NCI-H510A (cell line): ENCODE data around the gene SMIM3.
A peak's percentile ranks its signal among the peaks of the same experiment; 100 is the strongest.

Source experiments
- DNase-seq: peaks from one replicate; lab custom pipeline; 2025; lab: John Stamatoyannopoulos, UW

The SMIM3 gene

GRCh38 chr5:150765011-150765798 is 13.4 kb upstream of the SMIM3 start:
- no peak for DNase-seq

GRCh38 chr5:150765799-150766169 is 12.8 kb upstream of the SMIM3 start:
- no peak for DNase-seq

- no peak for DNase-seq
Observed at GRCh38 chr5:150766251-150766650, 12.3 kb upstream of the SMIM3 start.

- no peak for DNase-seq
Observed at GRCh38 chr5:150771034-150771795, 7.3 kb upstream of the SMIM3 start.

GRCh38 chr5:150774145-150774544 is 4.4 kb upstream of the SMIM3 start:
- no peak for DNase-seq

GRCh38 chr5:150777685-150778084 is 872 bp upstream of the SMIM3 start:
- no peak for DNase-seq

GRCh38 chr5:150778088-150778516 is 455 bp upstream of the SMIM3 start:
- no peak for DNase-seq

- no peak for DNase-seq
Observed at GRCh38 chr5:150779397-150780186, 1.0 kb downstream of the SMIM3 start.

- DNase-seq: no peak
Observed at GRCh38 chr5:150780187-150780692, 1.7 kb downstream of the SMIM3 start.

- no peak for DNase-seq
Observed at GRCh38 chr5:150780816-150781221, 2.3 kb downstream of the SMIM3 start.

- DNase-seq: peak; percentile 41
Observed at GRCh38 chr5:150781706-150782614, 3.4 kb downstream of the SMIM3 start.

GRCh38 chr5:150782850-150783249 is 4.3 kb downstream of the SMIM3 start:
- DNase-seq: no peak

GRCh38 chr5:150783422-150783928 is 4.9 kb downstream of the SMIM3 start:
- DNase-seq: peak; percentile 83

GRCh38 chr5:150785950-150786349 is 7.4 kb downstream of the SMIM3 start:
- no peak for DNase-seq

- no peak for DNase-seq
Observed at GRCh38 chr5:150786876-150787275, 8.3 kb downstream of the SMIM3 start.

GRCh38 chr5:150787656-150788055 is 9.1 kb downstream of the SMIM3 start:
- no peak for DNase-seq

GRCh38 chr5:150788977-150789376 is 10.4 kb downstream of the SMIM3 start:
- DNase-seq: no peak

GRCh38 chr5:150789450-150789849 is 10.9 kb downstream of the SMIM3 start:
- no peak for DNase-seq

- no peak for DNase-seq
Observed at GRCh38 chr5:150789943-150790611, 11.5 kb downstream of the SMIM3 start.

- DNase-seq: no peak
Observed at GRCh38 chr5:150791536-150791935, 13.0 kb downstream of the SMIM3 start.
